NCI-H524 treated with DMSO at 0.1 percent for 48 hours (cell line): ENCODE results near the gene NOP56.

Experiments used
- DNase-seq: peaks from one replicate; lab custom pipeline; 2025; lab: John Stamatoyannopoulos, UW

NOP56 gene, protein sequence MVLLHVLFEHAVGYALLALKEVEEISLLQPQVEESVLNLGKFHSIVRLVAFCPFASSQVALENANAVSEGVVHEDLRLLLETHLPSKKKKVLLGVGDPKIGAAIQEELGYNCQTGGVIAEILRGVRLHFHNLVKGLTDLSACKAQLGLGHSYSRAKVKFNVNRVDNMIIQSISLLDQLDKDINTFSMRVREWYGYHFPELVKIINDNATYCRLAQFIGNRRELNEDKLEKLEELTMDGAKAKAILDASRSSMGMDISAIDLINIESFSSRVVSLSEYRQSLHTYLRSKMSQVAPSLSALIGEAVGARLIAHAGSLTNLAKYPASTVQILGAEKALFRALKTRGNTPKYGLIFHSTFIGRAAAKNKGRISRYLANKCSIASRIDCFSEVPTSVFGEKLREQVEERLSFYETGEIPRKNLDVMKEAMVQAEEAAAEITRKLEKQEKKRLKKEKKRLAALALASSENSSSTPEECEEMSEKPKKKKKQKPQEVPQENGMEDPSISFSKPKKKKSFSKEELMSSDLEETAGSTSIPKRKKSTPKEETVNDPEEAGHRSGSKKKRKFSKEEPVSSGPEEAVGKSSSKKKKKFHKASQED

GRCh38 chr20:2651772-2652723 is at the start of gene NOP56:
Gene NOP56, plus strand, starts transcription at chr20:2652632. Its CDS starts 29 bp downstream, at chr20:2652661.
- peak; percentile 50 for DNase-seq

DNA sequence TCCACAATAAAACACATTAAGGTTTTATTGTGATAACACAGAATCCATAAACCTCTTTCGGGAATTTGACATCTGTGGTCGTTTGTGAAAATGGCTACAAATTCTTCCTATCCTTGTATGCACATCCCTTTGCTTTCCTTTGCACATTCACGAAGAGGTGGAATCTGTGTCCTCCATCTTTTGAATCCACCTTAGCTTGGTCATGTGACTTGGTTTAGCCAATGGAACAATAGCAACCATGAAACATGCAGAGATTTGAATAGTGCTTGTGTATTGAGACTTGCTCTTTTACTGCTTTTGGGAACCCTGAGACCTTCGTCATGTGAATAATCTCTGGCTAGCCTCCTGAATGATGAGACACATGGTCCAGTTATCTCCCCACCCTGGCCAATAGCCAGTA is 49.7 kb upstream of the NOP56 start:
- no peak for DNase-seq

- DNase-seq = no peak
Observed at GRCh38 chr20:2603816-2604505, 48.5 kb upstream of the NOP56 start.

- DNase-seq = no peak
Observed at GRCh38 chr20:2604506-2604835, 48.0 kb upstream of the NOP56 start.

DNA sequence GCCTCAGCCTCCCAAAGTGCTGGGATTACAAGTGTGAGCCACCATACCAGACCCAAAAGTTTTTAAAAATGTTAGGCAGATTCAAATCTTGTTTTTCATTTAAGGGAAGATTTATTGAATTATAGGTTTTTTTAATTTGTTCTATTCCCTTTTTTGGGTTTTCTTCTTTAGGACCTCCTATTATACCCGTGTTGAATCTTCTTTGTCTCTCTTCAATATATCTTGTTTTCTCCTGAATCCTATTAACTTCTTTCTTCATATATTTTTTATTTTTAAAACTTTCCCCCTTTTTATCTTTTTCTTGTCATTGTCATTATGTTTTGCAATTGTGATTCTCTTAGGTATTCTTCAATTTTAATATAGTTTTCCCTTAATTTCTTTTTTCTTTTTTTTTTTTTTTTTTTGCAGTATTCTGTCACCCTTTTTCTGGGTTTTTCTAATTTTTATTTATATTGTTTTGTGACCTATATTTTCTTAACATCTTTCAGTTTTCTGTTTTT is 45.9 kb upstream of the NOP56 start:
- no peak for DNase-seq

GRCh38 chr20:2610326-2610725 is 42.1 kb upstream of the NOP56 start:
- no peak for DNase-seq

GRCh38 chr20:2610941-2611720 is 41.3 kb upstream of the NOP56 start:
- peak; percentile 85 for DNase-seq

- no peak for DNase-seq
Observed at GRCh38 chr20:2612073-2612472, 40.4 kb upstream of the NOP56 start.

DNA sequence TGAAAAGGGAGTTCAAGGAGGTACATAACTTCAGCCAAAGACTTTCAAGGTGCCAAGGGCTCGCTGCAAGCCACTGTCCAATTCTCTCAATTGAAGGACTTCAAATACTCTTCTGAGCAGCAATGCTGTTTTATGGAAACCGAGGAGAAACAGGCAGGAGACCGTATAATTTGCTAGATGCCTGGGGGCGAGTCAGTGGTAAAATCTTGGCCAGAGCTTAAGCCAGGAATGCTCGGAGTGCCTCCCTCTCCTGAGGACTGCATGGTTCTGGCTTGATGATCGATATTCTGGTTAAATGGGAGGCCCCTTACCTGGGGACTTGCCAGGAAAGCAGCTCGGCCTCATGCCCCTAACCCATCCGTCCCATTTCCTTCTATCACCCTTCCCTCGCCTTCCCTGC is 35.8 kb upstream of the NOP56 start:
- DNase-seq = no peak

DNA sequence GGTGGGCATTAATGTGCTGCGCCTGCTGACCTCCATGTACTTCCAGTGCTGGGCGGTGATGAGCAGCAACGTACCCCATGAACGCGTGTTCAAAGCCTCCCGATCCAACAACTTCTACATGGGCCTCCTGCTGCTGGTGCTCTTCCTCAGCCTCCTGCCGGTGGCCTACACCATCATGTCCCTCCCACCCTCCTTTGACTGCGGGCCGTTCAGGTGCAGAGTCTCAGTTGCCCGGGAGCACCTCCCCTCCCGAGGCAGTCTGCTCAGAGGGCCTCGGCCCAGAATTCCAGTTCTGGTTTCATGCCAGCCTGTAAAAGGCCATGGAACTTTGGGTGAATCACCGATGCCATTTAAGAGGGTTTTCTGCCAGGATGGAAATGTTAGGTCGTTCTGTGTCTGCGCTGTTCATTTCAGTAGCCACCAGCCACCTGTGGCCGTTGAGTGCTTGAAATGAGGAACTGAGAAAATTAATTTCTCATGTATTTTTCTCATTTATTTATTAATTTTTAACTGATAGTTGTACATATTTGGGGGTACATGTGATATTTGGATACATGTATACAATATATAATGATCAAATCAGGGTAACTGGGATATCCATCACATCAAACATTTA is 35.2 kb upstream of the NOP56 start:
- DNase-seq = no peak

- no peak for DNase-seq
Observed at GRCh38 chr20:2618815-2619214, 33.6 kb upstream of the NOP56 start.

DNA sequence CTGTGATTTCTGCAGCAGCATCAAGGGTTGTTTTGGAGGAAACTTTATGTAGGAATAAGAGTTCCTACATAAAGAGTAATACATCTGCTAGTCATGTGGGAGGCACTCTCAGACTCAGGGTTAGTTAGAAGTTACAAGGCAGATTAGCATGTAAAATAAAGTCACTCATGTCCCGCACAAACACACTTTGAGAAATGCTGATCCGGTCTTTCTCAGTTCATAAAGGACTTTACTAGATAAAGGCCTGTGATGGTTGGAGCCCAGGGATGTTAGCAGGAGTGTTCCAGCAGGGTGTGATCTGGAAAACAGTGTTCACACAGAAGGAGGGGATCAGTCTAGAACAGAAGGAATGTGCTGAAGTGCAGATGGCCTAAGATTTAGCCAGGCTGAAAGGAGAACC is 33.1 kb upstream of the NOP56 start:
- DNase-seq = no peak

DNA sequence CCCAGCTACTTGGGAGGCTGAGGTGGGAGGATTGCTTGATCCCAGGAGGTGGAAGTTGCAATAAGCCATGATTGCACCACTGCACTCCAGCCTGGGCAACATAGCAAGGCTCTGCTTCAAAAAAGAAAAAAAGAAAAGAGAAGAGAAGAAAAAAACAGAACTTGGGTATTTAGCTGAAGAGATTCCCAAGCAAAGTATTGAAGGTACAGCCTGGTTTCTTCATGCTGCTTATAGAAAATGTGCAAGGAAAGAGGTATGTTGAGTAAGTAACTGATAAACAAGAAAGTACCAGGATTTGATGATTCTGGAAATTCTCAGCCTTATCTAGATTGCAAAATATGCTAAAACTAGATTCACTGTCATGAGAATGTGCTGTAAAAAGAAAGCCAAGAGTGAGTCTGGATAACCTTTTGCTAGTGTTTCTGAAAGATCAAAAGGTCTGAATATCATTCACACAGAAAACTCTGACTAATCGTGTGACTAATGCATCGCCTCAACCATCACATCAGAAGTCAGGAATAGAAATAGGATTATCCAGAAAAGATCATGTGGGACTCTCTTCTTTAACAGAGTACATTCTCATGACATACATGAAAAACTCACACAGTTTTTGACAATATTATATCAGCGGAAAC is 32.4 kb upstream of the NOP56 start:
- no peak for DNase-seq

GRCh38 chr20:2624190-2624589 is 28.2 kb upstream of the NOP56 start:
- no peak for DNase-seq

DNA sequence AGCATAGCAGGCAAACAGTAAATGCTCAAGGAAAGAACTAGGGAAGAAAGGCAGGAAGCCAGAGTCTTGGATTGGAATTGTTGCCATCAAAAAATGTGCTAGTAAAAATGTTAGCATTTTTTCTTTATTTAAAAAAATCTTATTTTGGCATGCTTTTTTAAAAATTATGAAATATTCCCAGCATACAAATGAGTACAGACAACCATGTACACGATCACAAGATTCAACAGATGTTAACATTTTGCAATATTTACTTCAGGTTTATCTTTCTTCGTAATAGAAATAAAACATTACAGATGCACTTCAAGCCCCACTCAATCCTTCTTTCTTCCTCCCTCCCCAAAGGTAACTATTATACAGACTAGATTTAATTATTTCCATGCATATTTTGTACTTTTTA is 27.4 kb upstream of the NOP56 start:
- DNase-seq = no peak

DNA sequence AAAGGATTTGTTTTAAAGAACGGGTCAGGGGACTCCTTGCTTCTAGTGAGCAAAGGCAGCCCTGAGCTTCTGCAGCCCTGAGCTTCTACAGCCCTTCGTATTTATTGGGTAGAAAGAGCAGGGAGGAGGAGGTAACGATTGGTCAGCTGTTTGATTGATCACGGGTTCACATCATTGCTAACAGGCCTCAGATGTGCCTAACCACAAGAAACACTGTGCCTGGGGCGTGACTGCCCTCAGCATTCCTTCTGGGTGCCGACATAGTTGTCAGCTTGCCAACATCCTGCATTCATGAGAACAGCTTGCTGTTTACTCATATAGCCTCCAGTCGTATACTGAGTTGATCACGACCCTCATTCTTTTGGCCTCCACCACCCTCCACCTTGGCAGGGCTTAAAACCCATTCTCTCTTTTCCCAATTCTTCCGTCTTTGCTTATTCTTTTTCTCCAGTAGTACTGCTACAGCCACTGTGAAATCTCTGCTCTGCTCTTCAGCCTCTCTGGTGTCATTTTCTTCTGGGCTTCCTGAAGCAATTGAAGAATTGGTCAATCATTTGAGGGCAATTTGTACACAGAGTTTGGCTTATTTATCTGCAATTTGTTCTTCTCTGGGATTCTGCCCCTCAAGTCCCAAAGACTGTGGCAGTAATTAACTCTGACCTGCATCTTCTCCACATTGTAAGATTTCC is 25.4 kb upstream of the NOP56 start:
- DNase-seq = no peak

DNA sequence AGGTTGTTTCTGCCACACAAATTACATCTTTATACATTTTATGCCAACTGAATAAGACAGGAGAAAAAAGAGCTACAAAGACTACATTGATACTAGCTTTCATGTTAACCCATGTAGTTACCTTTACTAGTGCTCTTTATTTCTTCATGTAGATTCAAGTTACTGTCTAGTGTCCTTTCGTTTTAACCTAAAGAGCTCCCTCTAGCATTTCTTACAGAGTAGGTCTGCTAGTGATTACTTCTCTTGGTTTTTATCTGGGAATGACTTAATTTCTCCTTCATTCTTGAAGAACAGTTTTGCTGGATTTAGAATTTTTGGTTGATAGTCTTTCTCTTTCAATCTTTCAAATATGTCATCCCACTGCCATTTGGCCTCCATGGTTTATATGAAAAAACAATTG is 21.2 kb upstream of the NOP56 start:
- DNase-seq = no peak

DNA sequence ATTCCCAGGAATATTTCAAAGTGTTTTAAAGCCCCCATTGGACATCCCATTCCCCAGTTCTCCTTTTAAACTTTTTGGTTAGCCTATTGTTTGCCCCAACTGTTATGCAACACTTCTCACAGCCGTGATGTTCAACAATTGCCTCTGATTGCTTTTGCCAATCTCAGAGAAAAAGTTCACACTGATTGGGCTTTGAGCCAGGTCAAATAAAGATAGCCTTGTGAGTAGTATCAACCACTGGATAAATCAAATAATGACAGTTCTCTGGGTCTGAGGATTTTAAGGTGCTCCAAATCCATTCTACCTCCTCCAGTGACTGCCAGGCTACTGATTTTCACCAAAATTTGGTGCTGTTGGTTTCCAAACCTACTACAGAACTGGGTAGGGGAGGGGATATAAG is 19.1 kb upstream of the NOP56 start:
- DNase-seq = no peak

DNA sequence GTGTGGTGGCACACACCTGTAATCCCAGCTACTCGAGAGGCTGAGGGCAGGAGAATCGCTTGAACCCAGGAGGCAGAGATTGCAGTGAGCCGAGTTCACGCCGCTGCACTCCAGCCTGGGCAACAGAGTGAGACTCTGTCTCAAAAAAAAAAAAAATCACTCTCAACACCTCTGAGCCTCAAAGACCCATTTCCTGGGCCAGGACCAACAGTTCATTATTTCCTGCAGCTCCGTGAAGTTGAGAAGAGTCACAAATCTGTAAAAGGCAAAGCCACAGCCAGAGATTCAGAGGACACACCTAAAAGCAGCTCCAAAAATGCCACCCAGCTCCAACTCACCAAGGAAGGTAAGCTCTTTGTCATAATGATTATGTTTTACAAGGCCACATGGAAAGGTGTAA is 15.2 kb upstream of the NOP56 start:
- DNase-seq = no peak

DNA sequence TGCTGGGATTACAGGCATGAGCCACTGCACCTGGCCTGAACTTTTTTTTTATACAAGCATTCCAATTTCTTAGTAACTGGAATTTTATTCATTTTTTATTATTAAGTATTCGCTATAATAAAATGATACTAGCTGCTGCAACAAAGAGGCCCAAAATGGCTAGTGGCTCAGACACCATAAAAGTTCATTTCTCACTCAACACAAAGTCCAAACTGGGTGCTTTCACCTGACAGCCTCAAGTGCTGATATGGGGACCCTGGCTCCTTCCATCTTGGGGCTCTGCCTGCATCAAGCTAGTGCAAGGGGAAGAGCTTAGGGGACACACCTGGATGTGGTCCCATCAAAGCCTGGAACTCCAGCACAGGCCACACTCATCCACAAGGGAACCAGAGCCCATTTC is 12.2 kb upstream of the NOP56 start:
- DNase-seq = no peak
